OCI-LY7 (cell line): ENCODE data around the gene ANKRD33B. TPM values are rescaled to one million over a fixed set of nuclear protein-coding genes. Genes with fewer than 3 reads are reported as not detected.

Experiments
- BruUV-seq: library from RNA; stranded (reverse); fragments of 400-500 nt; replicated peaks from 2 replicates; lab custom pipeline; 2021; lab: Mats Ljungman, UMichigan
- CTCF ChIA-PET: fragments of 300-600 bp; sonication (Branson Sonifier 250); formaldehyde crosslinking; loops from one replicate; lab custom pipeline; 2022; ENCODE audit warnings: antibody characterized with exemption; ENCODE audit not compliant: unreplicated experiment; lab: Charles Lee
- POLR2A ChIA-PET: fragments of 300-600 bp; sonication (Branson Sonifier 250); formaldehyde crosslinking; loops from one replicate; lab custom pipeline; 2022; ENCODE audit warnings: antibody characterized with exemption; lab: Charles Lee
- DNase-seq: peaks from one replicate; pipeline ENCODE4 v3.0.0-alpha.2; 2015; ENCODE audit warnings: low spot score
- H2AFZ ChIP-seq: fragments of 200-600 bp; sonication (generic), shearing (Covaris generic); 2 replicates; pipeline ENCODE4 v1.6.1; 2014; ENCODE audit warnings: mild to moderate bottlenecking, antibody characterized with exemption, low read length, moderate library complexity
- H3K27ac ChIP-seq: fragments of 200-600 bp; sonication (generic); 2 replicates; pipeline ENCODE4 v1.5.1; 2014; ENCODE audit warnings: mixed run types, low read depth, mild to moderate bottlenecking, moderate library complexity, low read length, inconsistent platforms; ENCODE audit not compliant: poor library complexity, severe bottlenecking
- H3K36me3 ChIP-seq: fragments of 200-600 bp; sonication (generic); 2 replicates; pipeline ENCODE4 v1.6.1; 2014; ENCODE audit warnings: mild to moderate bottlenecking, antibody characterized with exemption, low read length, moderate library complexity, mixed read lengths; ENCODE audit not compliant: insufficient read depth
- H3K4me1 ChIP-seq: fragments of 200-600 bp; sonication (generic); 2 replicates; pipeline ENCODE4 v1.5.1; 2014; ENCODE audit warnings: mild to moderate bottlenecking, low read length; ENCODE audit not compliant: insufficient read depth, poor library complexity, severe bottlenecking
- H3K4me2 ChIP-seq: fragments of 200-600 bp; sonication (generic); 2 replicates; pipeline ENCODE4 v1.6.1; 2014; ENCODE audit warnings: mild to moderate bottlenecking, low read length
- H3K4me3 ChIP-seq: fragments of 200-600 bp; sonication (generic); 2 replicates; pipeline ENCODE4 v1.5.1; 2014; ENCODE audit warnings: mild to moderate bottlenecking, low read depth, low read length; ENCODE audit not compliant: poor library complexity, severe bottlenecking
- H3K79me2 ChIP-seq: fragments of 200-600 bp; sonication (generic); 2 replicates; pipeline ENCODE4 v1.6.1; 2016; ENCODE audit warnings: low read depth, mild to moderate bottlenecking, low read length, moderate library complexity, mixed read lengths; ENCODE audit not compliant: insufficient read depth
- H3K9me2 ChIP-seq: fragments of 200-600 bp; sonication (generic); 2 replicates; pipeline ENCODE4 v1.6.1; 2016; ENCODE audit warnings: mild to moderate bottlenecking, low read length, mixed read lengths; ENCODE audit not compliant: insufficient read depth
- H3K9me3 ChIP-seq: fragments of 200-600 bp; sonication (generic); 2 replicates; pipeline ENCODE4 v1.6.1; 2014; ENCODE audit warnings: mild to moderate bottlenecking, mixed run types, low read length, mixed read lengths
- H4K20me1 ChIP-seq: fragments of 200-600 bp; sonication (generic); 2 replicates; pipeline ENCODE4 v1.6.1; 2014; ENCODE audit warnings: mild to moderate bottlenecking, antibody characterized with exemption, low read length, moderate library complexity, mixed read lengths; ENCODE audit not compliant: insufficient read depth
- EZH2phosphoT487 ChIP-seq: fragments of 200-600 bp; sonication (generic); IDR thresholded peaks from 2 replicates; pipeline ENCODE4 v1.6.1; 2018; ENCODE audit warnings: low read depth, borderline replicate concordance, mild to moderate bottlenecking, mixed run types, antibody characterized with exemption, low read length, moderate library complexity, mixed read lengths
- intact Hi-C: fragments of 100-400 bp; cut with micrococcal nuclease; formaldehyde crosslinking; loops from one replicate; pipeline ENCODE4 v1.10.0; 2022; ENCODE audit not compliant: unreplicated experiment
- total RNA-seq, 2 experiments: library from RNA; depleted of rRNA in 1 of 2; stranded (reverse); fragments of >200 nt in 1 of 2; shearing (Covaris generic) in 1 of 2; gene quantifications; 2 replicates each; pipeline ENCODE4 v1.2.3, GENCODE V29; 2014 to 2022
- TF ChIP-seq, protein P1 (sequence below): fragments of 200-600 bp; sonication (generic); conservative IDR thresholded peaks from 2 replicates; pipeline ENCODE4 v1.5.1; 2014; ENCODE audit warnings: mild to moderate bottlenecking, antibody characterized with exemption, low read length, moderate library complexity, mixed read lengths

Gene ANKRD33B
- total RNA-seq, 2 experiments from 2014 or later: 5.6 to 11.4 TPM

DNA sequence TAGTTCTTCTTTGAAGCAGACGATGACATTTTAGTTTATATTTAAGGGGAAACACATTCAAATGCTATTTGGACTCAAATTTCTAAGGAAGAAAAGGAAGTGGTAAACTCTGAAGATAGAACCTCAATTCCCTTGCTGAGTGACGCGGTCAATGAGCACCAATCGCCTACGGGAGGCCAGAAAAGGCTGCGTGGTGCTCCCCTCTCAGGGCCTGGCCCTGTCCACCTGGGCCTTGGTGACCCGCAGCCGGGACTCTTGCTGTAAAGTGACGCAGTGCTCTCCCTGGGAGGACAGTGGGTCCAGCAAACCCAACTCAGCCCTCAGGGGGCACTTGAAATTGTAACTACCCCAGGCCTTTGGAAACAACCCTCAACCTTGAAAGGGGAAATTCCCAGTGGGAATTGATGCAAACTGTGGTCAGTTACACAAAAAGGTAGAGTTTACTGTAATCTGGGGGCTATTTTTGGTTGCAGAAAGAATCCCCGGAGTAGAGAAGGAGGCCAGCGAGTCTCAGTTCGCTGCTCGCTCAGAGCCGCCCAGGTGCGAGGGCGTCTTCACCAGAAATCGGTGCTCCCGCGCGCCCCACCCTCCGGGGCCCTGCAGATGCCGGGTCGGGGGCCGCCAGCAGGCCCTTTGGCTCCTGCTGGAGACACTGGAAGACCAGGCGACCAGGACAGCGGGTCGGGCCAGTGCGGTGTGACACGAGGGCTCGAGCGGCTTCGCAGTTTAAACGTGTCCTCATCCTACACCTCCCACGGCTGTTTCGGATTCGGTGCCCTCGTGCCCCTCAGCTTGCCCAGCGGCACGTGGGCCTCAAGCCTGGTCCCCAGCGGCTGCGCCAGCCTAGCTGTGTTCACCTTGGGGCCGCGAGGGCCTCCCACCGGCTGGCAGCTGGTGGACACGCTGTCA lies 1.4 kb upstream of the ANKRD33B start:
- Histone ChIP-seq H3K36me3 (no peaks in the 10 kb centered on the region), H3K79me2 (no peaks in the 10 kb centered on the region), H3K27ac (no peak overlapping the region), H2AFZ (no peak overlapping the region), H3K9me2 (no peaks in the 10 kb centered on the region), H3K4me1 (peaks cover 49% of the 10 kb centered on the region), H4K20me1 (no peaks in the 10 kb centered on the region), H3K4me2 (peak overlapping the region; percentile 97), H3K9me3 (no peaks in the 10 kb centered on the region), H3K4me3 (peak overlapping the region; percentile 78)
- no peak for TF ChIP-seq EZH2phosphoT487
- TF ChIP-seq, protein P1, sequence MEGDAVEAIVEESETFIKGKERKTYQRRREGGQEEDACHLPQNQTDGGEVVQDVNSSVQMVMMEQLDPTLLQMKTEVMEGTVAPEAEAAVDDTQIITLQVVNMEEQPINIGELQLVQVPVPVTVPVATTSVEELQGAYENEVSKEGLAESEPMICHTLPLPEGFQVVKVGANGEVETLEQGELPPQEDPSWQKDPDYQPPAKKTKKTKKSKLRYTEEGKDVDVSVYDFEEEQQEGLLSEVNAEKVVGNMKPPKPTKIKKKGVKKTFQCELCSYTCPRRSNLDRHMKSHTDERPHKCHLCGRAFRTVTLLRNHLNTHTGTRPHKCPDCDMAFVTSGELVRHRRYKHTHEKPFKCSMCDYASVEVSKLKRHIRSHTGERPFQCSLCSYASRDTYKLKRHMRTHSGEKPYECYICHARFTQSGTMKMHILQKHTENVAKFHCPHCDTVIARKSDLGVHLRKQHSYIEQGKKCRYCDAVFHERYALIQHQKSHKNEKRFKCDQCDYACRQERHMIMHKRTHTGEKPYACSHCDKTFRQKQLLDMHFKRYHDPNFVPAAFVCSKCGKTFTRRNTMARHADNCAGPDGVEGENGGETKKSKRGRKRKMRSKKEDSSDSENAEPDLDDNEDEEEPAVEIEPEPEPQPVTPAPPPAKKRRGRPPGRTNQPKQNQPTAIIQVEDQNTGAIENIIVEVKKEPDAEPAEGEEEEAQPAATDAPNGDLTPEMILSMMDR: no peak
- no TSS peak for BruUV-seq
- CTCF ChIA-PET: no interaction called here
- POLR2A ChIA-PET: interaction anchor here (0.6 to 0.7 kb wide), 2 partner anchors 15 to 51 kb away, joined by 3 read pairs; no protein-coding TSS in a partner anchor
- intact Hi-C loops: loop anchor here (5.0 to 10.0 kb wide), 2 partner anchors 135 to 278 kb away; no protein-coding TSS in a partner anchor
- DNase-seq: peak; percentile 70

DNA sequence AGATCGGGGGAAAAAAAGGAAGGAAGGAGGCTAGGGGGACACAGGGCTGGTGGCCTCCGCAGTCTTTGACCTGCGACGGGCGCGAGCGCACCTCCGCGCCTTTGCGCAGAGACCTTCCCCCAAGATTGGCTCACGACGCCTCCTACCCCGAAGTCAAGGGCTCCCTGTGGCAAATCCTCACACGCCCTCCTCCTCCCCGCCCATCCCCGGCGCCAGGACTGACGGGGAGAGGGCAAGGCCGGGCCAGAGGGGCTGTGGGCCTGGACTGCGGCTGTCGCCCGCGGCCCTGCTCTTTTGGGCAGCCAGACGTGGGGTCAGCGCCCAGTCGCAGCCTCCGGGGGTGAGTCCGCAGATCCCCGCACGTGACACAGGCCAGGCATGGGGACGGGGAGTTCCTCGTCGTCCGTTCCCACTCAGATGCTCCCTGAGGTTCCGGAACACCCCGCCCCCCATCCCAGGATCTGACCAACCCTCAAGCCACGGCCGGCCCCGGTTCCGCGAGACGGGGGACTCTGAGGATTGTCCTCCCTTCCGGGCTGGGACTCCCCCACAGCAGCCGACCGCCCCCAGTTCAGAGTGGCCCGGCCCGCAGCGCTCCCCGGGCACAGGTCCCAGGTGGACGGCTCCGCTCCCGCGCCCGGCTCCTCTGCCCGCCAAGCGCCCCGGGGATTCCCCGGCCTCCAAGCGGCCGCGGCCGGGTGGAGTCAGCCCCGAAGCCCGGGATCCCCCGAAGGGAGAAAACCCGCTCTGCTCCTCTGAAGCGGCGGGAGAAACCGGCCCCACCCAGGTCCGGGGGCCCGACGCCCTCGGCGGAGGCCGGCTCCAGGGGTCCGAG lies 543 bp upstream of the ANKRD33B start:
- Histone ChIP-seq H3K9me3 (no peaks in the 10 kb centered on the region), H2AFZ (peak overlapping the region; percentile 33), H3K9me2 (no peaks in the 10 kb centered on the region), H3K4me3 (peak overlapping the region; percentile 78), H3K27ac (peak overlapping the region; percentile 20), H3K36me3 (no peaks in the 10 kb centered on the region), H3K4me1 (peaks cover 50% of the 10 kb centered on the region), H4K20me1 (no peaks in the 10 kb centered on the region), H3K79me2 (no peaks in the 10 kb centered on the region), H3K4me2 (peak overlapping the region; percentile 97)
- DNase-seq: peak; percentile 48
- BruUV-seq: no TSS peak
- POLR2A ChIA-PET: interaction anchor here (0.5 to 1.2 kb wide), 5 partner anchors 18 to 90 kb away, joined by 3 to 8 read pairs (median 4); no protein-coding TSS in a partner anchor
- no peak for TF ChIP-seq EZH2phosphoT487
- TF ChIP-seq, protein P1: no peak
- intact Hi-C loops: loop anchor here (5.0 to 10.0 kb wide), 2 partner anchors 134 to 279 kb away; no protein-coding TSS in a partner anchor
- CTCF ChIA-PET: no interaction called here
